ENCODE results near the gene ARRDC4. TPM values are rescaled to one million over a fixed set of nuclear protein-coding genes. Genes with fewer than 3 reads are reported as not detected.

ARRDC4 gene, protein sequence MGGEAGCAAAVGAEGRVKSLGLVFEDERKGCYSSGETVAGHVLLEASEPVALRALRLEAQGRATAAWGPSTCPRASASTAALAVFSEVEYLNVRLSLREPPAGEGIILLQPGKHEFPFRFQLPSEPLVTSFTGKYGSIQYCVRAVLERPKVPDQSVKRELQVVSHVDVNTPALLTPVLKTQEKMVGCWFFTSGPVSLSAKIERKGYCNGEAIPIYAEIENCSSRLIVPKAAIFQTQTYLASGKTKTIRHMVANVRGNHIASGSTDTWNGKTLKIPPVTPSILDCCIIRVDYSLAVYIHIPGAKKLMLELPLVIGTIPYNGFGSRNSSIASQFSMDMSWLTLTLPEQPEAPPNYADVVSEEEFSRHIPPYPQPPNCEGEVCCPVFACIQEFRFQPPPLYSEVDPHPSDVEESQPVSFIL
- polyA plus RNA-seq (2011; rRNA removed) (7.5 and 9.2 TPM in 2 replicates), polyA minus RNA-seq (2011; rRNA and poly(A)+ RNA removed) (4.8 and 5.2 TPM in 2 replicates)

DNA sequence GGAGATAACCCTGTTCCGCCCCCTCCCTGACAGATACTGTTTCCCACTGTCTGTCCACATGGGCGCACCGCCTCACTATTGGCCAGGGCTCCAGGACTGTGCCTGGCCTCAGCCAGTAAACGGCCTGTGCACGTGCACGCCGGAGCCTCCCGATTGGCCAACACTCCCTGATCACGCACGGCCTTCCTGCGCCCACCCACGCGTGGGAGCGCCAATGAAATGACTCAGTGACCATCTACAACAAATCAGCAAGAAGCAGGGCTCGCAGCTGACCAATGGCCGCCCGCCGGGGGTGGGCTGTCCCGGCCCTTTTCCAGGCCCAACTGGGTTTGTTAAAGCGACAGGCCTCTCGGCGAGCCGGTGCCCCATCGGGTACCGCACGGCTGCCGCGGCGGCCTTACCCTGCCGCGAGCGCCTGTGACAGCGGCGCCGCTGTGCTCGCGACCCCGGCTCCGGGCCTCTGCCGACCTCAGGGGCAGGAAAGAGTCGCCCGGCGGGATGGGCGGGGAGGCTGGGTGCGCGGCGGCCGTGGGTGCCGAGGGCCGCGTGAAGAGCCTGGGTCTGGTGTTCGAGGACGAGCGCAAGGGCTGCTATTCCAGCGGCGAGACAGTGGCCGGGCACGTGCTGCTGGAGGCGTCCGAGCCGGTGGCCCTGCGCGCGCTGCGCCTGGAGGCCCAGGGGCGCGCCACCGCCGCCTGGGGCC is at the start of gene ARRDC4:
Gene ARRDC4, plus strand, starts transcription at position 340 of the 703 bp plus-strand sequence. Its CDS starts 159 bp downstream, at position 499.
- no peaks in the 10 kb centered on the region for H3K27me3 ChIP-seq (ENCODE audit: control insufficient read depth, insufficient read depth, low read length)
- no peak within 1 kb of the TSS for H3K27ac ChIP-seq (ENCODE audit: low read depth, low read length)
- ChIA-PET CTCF (no interaction called here), POLR2A (no interaction called here)
- no peaks in the 10 kb centered on the region; the same call in 1 of the 2 replicates for H3K9me3 ChIP-seq (ENCODE audit: control insufficient read depth, insufficient read depth, low read length)
- H3K4me3 ChIP-seq (ENCODE audit: low read depth, low read length) = peak within 1 kb of the TSS; percentile 67
- peak; percentile 100 for DNase-seq (ENCODE audit: low read depth, low spot score)
- TF ChIP-seq, protein P1, sequence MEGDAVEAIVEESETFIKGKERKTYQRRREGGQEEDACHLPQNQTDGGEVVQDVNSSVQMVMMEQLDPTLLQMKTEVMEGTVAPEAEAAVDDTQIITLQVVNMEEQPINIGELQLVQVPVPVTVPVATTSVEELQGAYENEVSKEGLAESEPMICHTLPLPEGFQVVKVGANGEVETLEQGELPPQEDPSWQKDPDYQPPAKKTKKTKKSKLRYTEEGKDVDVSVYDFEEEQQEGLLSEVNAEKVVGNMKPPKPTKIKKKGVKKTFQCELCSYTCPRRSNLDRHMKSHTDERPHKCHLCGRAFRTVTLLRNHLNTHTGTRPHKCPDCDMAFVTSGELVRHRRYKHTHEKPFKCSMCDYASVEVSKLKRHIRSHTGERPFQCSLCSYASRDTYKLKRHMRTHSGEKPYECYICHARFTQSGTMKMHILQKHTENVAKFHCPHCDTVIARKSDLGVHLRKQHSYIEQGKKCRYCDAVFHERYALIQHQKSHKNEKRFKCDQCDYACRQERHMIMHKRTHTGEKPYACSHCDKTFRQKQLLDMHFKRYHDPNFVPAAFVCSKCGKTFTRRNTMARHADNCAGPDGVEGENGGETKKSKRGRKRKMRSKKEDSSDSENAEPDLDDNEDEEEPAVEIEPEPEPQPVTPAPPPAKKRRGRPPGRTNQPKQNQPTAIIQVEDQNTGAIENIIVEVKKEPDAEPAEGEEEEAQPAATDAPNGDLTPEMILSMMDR (IDR thresholded peaks at IDR 0.05; ENCODE audit: low read depth, low read length) = no peak

DNA sequence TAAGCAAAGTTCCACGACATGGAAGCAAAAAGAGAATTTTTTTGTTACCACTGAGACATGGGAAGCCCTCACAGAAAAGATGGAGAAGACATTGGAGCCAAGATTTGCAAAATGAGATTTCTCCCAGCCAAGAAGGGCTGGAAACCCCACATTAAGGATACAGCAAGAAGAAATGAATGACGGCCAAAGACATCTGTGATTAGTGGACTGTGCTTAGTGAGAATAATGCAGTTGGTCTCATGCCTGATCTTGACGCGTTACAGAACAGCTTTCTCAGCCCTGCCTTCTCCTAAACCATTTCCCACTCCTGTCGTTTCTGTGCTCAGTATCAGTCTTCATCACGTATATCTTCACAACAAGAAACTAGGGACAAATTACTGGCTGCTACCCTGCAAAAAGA is 45.8 kb upstream of the ARRDC4 start:
- Histone ChIP-seq H3K27ac (ENCODE audit: low read depth, low read length) (no peak overlapping the region), H3K4me3 (ENCODE audit: low read depth, low read length) (no peak overlapping the region), H3K9me3 (ENCODE audit: control insufficient read depth, insufficient read depth, low read length) (no peaks in the 10 kb centered on the region), H3K27me3 (ENCODE audit: control insufficient read depth, insufficient read depth, low read length) (no peaks in the 10 kb centered on the region)
- no peak for DNase-seq (ENCODE audit: low read depth, low spot score)
- POLR2A ChIA-PET = no interaction called here
- TF ChIP-seq, protein P1 (IDR thresholded peaks at IDR 0.05; ENCODE audit: low read depth, low read length) = no peak
- CTCF ChIA-PET = no interaction called here

DNA sequence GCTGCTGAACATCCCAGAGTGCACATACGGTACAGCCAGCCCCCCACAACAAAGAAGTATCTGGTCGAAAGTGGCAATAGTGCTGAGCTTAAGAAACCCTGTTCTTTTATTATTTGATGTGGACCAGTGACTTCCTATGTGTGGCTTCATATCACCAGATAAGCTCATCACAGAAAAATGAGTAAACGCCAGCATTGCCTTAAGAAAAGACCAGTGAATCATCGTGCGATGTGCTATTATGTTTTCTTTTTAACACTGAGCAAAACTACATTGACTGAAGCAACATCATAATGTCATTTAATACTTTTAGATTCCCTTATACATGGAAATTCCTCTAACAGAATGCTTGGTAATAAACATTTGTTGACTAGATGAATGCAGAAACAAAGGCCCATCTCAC is 45.2 kb upstream of the ARRDC4 start:
- Histone ChIP-seq H3K27ac (ENCODE audit: low read depth, low read length) (no peak overlapping the region), H3K9me3 (ENCODE audit: control insufficient read depth, insufficient read depth, low read length) (no peaks in the 10 kb centered on the region), H3K4me3 (ENCODE audit: low read depth, low read length) (no peak overlapping the region), H3K27me3 (ENCODE audit: control insufficient read depth, insufficient read depth, low read length) (no peaks in the 10 kb centered on the region)
- ChIA-PET CTCF (no interaction called here), POLR2A (no interaction called here)
- TF ChIP-seq, protein P1 (IDR thresholded peaks at IDR 0.05; ENCODE audit: low read depth, low read length) = no peak
- no peak for DNase-seq (ENCODE audit: low read depth, low spot score)

DNA sequence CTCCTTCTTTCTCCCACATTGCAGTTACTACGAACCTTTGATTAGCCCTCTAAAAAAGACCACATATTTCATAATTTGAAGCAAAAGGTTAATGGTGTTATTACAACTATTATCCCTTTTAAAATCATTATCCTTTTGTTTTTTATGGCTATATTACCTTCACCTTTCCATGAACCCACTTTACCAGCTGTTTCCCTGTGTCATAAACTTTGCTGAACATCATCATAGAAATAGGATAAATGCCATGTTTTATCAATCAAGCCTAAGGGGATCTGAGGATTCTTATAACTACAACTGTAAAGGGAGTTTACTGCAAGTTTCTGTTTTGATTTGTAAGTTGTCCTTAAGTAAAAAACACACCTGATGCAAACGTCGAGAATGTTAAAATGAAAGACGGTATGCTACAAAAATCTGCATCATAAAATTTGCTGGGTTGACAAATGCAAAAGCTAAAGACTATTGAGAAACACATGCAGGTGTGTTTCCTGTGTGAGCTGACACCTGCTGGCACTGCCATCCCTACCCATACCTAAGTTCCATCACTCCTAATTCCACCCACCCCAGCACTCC is 39.1 kb upstream of the ARRDC4 start:
- TF ChIP-seq, protein P1 (IDR thresholded peaks at IDR 0.05; ENCODE audit: low read depth, low read length) = no peak
- ChIA-PET POLR2A (no interaction called here), CTCF (no interaction called here)
- H3K9me3 ChIP-seq (ENCODE audit: control insufficient read depth, insufficient read depth, low read length) = no peaks in the 10 kb centered on the region
- no peaks in the 10 kb centered on the region for H3K27me3 ChIP-seq (ENCODE audit: control insufficient read depth, insufficient read depth, low read length)
- DNase-seq (ENCODE audit: low read depth, low spot score) = no peak
- no peak overlapping the region for H3K27ac ChIP-seq (ENCODE audit: low read depth, low read length)
- no peak overlapping the region for H3K4me3 ChIP-seq (ENCODE audit: low read depth, low read length)

Data from AG04450 (cell line).